Neural cell (in vitro differentiated cells): ENCODE results near the gene HELT.

Experiments
- CTCF ChIP-seq: fragments of 450-650 bp; IDR thresholded peaks from 2 replicates; pipeline ENCODE4 v1.5.1; 2014; ENCODE audit warnings: antibody characterized with exemption, mild to moderate bottlenecking, moderate library complexity; ENCODE audit not compliant: poor library complexity, severe bottlenecking
- EP300 ChIP-seq: fragments of 450-650 bp; conservative IDR thresholded peaks from 2 replicates; pipeline ENCODE4 v1.6.1; 2014; ENCODE audit warnings: antibody characterized with exemption, mild to moderate bottlenecking, moderate library complexity; ENCODE audit not compliant: poor library complexity, severe bottlenecking
- EZH2 ChIP-seq: fragments of 200-600, 300-800 bp; shearing (Covaris generic), sonication (generic); IDR thresholded peaks from 2 replicates; pipeline ENCODE4 v1.6.1; 2014; ENCODE audit warnings: antibody characterized with exemption, low read length, borderline replicate concordance, mild to moderate bottlenecking; ENCODE audit not compliant: insufficient read depth, poor library complexity, severe bottlenecking
- REST ChIP-seq: IDR thresholded peaks from 2 replicates; pipeline ENCODE4 v1.6.1; 2012; ENCODE audit warnings: borderline replicate concordance

- TF ChIP-seq REST: no peak
- TF ChIP-seq CTCF: no peak
- TF ChIP-seq EP300: no peak
- no peak for TF ChIP-seq EZH2
Observed at GRCh38 chr4:185013417-185014125, 4.7 kb upstream of the HELT start.
